Activated CD4-positive, CD25-positive, alpha-beta regulatory T cell (primary cell): Measurements from ENCODE around the gene DRD2.
A peak's percentile ranks its signal among the peaks of the same experiment; 100 is the strongest.

ENCODE experiments used
- DNase-seq, 4 experiments: peaks; one replicate each; lab custom pipeline; 2025; lab: John Stamatoyannopoulos, UW

DRD2 gene

GRCh38 chr11:113484223-113484622, 9.0 kb upstream of the DRD2 start:
- no peak for DNase-seq

- no peak for DNase-seq
These were observed 6.5 kb upstream of the DRD2 start for GRCh38 chr11:113481672-113482071.

GRCh38 chr11:113481226-113481625, 6.0 kb upstream of the DRD2 start:
- DNase-seq, result no peak

- no peak for DNase-seq
These were observed 2.1 kb upstream of the DRD2 start for GRCh38 chr11:113477321-113477720.

GRCh38 chr11:113476553-113476952, 1.4 kb upstream of the DRD2 start:
- DNase-seq, result no peak

- DNase-seq, result peak in 3 of 4 experiments; percentile 4 to 9 (median 5)
These were observed 637 bp downstream of the DRD2 start for GRCh38 chr11:113474362-113475159.

- DNase-seq, result no peak
These were observed 1.2 kb downstream of the DRD2 start for GRCh38 chr11:113473983-113474361.

- DNase-seq, result no peak
These were observed 2.7 kb downstream of the DRD2 start for GRCh38 chr11:113472471-113472870.

- no peak for DNase-seq
These were observed 5.0 kb downstream of the DRD2 start for GRCh38 chr11:113470233-113470632.

- no peak for DNase-seq
These were observed 6.4 kb downstream of the DRD2 start for GRCh38 chr11:113468726-113469345.

GRCh38 chr11:113467545-113467944, 7.7 kb downstream of the DRD2 start:
- DNase-seq, result no peak

GRCh38 chr11:113465786-113466185, 9.4 kb downstream of the DRD2 start:
- DNase-seq, result no peak

- DNase-seq, result no peak
These were observed 10.8 kb downstream of the DRD2 start for GRCh38 chr11:113464416-113464815.

- no peak for DNase-seq
These were observed 12.4 kb downstream of the DRD2 start for GRCh38 chr11:113462830-113463229.

GRCh38 chr11:113461639-113462038, 13.6 kb downstream of the DRD2 start:
- no peak for DNase-seq

GRCh38 chr11:113460469-113460868, 14.7 kb downstream of the DRD2 start:
- no peak for DNase-seq

GRCh38 chr11:113458189-113458588, 17.0 kb downstream of the DRD2 start:
- no peak for DNase-seq

- DNase-seq, result no peak
These were observed 17.4 kb downstream of the DRD2 start for GRCh38 chr11:113457784-113458183.

GRCh38 chr11:113454455-113454854, 20.7 kb downstream of the DRD2 start:
- DNase-seq, result no peak

GRCh38 chr11:113449743-113450142, 25.5 kb downstream of the DRD2 start:
- DNase-seq, result no peak

GRCh38 chr11:113448316-113448677, 26.9 kb downstream of the DRD2 start:
- no peak for DNase-seq

- no peak for DNase-seq
These were observed 27.4 kb downstream of the DRD2 start for GRCh38 chr11:113447621-113448315.

GRCh38 chr11:113446938-113447337, 28.3 kb downstream of the DRD2 start:
- DNase-seq, result no peak
